ENCODE measurements around the gene LAG3. TPM values are rescaled to one million over a fixed set of nuclear protein-coding genes. Genes with fewer than 3 reads are reported as not detected.

LAG3 gene
- total and polyA plus RNA-seq, 10 of the 15 experiments (the other 5 are each of a cell fraction or from before 2014, with no cell fraction given) = 0.52 to 4.2 (median 1.0) TPM; not detected in 1

DNA sequence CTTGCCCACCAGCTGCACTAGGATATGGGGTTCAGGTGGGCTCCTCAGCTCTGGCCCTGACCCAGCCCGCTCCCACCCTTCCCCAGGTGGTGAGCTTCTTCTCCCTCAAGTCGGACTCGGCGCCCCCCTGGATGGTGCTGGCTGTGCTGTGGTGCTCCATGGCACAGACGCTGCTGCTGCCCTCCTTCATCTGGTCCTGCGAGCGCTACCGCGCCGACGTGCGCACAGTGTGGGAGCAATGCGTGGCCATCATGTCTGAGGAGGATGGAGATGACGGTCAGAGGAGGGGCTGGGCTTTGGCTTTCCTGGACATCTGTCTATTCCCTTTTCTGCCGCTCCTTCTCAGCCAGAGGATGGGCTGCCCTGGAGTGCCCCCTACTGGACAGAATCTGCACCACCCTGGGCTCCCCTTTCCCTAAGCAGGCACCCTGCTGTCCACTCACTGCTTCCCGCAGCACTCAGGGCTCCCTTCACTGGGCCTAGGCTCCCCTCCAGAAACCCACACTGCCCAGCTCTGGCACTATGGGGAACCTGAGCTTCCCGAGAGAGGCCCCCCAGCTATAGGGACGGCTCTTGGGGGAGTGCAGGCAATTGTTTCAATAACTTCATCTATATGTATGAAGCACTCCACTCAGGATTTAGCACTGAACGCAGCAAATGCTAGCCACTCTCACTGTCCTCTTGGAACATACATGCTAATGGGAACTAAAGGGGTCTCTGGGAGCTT is 53.2 kb downstream of the LAG3 start (continued):
- TF ChIP-seq, protein P1, sequence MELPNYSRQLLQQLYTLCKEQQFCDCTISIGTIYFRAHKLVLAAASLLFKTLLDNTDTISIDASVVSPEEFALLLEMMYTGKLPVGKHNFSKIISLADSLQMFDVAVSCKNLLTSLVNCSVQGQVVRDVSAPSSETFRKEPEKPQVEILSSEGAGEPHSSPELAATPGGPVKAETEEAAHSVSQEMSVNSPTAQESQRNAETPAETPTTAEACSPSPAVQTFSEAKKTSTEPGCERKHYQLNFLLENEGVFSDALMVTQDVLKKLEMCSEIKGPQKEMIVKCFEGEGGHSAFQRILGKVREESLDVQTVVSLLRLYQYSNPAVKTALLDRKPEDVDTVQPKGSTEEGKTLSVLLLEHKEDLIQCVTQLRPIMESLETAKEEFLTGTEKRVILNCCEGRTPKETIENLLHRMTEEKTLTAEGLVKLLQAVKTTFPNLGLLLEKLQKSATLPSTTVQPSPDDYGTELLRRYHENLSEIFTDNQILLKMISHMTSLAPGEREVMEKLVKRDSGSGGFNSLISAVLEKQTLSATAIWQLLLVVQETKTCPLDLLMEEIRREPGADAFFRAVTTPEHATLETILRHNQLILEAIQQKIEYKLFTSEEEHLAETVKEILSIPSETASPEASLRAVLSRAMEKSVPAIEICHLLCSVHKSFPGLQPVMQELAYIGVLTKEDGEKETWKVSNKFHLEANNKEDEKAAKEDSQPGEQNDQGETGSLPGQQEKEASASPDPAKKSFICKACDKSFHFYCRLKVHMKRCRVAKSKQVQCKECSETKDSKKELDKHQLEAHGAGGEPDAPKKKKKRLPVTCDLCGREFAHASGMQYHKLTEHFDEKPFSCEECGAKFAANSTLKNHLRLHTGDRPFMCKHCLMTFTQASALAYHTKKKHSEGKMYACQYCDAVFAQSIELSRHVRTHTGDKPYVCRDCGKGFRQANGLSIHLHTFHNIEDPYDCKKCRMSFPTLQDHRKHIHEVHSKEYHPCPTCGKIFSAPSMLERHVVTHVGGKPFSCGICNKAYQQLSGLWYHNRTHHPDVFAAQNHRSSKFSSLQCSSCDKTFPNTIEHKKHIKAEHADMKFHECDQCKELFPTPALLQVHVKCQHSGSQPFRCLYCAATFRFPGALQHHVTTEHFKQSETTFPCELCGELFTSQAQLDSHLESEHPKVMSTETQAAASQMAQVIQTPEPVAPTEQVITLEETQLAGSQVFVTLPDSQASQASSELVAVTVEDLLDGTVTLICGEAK (IDR thresholded peaks at IDR 0.05; ENCODE audit: borderline replicate concordance) = no peak
- no peak for TF ChIP-seq HDAC2 (IDR thresholded peaks at IDR 0.05)
- TF ChIP-seq ZNF274 (IDR thresholded peaks at IDR 0.05; ENCODE audit: insufficient read depth, insufficient read length) = no peak
- no peak for TF ChIP-seq EED (IDR thresholded peaks at IDR 0.05; ENCODE audit: low read depth)
- TF ChIP-seq YBX1 (IDR thresholded peaks at IDR 0.05) = no peak
- peak; percentile 90 to 96 (median 92) for TF ChIP-seq CTCF (IDR thresholded peaks at IDR 0.05 in 2 of 3, conservative IDR thresholded peaks at IDR 0.05 in 1 of 3; ENCODE audit: control insufficient read depth in 2 of 3, extremely low read depth in 1 of 3, insufficient read depth in 1 of 3, low read depth in 3 of 3, low read length in 3 of 3)
- peak; percentile 44; the same call in 1 of the 2 replicates for TF ChIP-seq SMARCA5 (IDR thresholded peaks at IDR 0.05)
- no peak for TF ChIP-seq SUZ12 (IDR thresholded peaks at IDR 0.05; ENCODE audit: unreplicated experiment)
- peak; percentile 32 for TF ChIP-seq RELA (IDR thresholded peaks at IDR 0.05; ENCODE audit: borderline replicate concordance, partially characterized antibody)
- no peak for TF ChIP-seq POU2F2 (IDR thresholded peaks at IDR 0.05; ENCODE audit: borderline replicate concordance, low read depth, low read length)
- no peak for TF ChIP-seq SIN3A (IDR thresholded peaks at IDR 0.05; ENCODE audit: low read depth, low read length)
- TF ChIP-seq, protein P2, sequence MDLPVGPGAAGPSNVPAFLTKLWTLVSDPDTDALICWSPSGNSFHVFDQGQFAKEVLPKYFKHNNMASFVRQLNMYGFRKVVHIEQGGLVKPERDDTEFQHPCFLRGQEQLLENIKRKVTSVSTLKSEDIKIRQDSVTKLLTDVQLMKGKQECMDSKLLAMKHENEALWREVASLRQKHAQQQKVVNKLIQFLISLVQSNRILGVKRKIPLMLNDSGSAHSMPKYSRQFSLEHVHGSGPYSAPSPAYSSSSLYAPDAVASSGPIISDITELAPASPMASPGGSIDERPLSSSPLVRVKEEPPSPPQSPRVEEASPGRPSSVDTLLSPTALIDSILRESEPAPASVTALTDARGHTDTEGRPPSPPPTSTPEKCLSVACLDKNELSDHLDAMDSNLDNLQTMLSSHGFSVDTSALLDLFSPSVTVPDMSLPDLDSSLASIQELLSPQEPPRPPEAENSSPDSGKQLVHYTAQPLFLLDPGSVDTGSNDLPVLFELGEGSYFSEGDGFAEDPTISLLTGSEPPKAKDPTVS (IDR thresholded peaks at IDR 0.05; ENCODE audit: low read depth, low read length) = no peak

All from GM12878 (cell line).